Non-pigmented ciliary epithelial cell (primary cell): ENCODE measurements around the gene ERG28.

Source experiments
- DNase-seq: peaks from one replicate; pipeline ENCODE4 v3.0.0-alpha.2; 2010; ENCODE audit warnings: low read depth

The ERG28 gene

DNA sequence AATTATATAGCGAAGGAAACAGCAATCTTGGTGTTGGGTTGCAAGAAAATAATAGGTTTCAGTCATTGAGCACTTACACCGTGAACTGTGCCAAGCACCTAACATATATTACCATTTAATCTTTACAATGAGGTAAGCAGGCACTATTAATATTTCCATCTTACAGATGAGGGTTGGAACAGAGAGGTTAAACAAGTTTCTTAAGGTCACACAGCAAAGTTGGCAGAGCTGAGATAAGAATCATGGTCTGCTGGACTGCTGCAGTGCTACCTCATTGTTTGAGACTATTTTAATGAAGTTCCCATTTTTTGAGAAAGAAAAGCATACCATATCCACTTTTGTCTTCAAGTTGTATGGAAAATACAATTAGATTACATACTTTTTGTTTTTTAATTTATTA lies 1.7 kb downstream of the ERG28 start:
- DNase-seq: no peak

DNA sequence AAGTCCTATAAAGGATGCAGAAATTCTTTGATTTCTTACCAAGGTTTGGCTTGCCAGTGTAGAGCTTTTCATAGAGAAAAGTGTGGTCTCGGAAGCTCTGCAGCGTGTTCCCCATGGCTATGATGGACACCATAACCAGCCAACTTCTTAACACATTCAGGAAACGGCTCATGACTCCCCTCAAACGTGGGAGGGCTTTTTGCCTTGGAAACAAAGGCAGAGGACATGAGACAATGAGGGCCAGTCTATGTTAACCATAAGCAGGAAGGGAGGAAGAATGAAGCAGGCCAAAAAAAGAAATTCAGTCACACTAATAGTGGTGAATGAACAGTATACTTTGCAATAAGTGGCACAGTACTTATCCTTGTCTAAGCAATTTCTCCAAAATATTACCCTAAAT lies 3.3 kb downstream of the ERG28 start:
- no peak for DNase-seq

DNA sequence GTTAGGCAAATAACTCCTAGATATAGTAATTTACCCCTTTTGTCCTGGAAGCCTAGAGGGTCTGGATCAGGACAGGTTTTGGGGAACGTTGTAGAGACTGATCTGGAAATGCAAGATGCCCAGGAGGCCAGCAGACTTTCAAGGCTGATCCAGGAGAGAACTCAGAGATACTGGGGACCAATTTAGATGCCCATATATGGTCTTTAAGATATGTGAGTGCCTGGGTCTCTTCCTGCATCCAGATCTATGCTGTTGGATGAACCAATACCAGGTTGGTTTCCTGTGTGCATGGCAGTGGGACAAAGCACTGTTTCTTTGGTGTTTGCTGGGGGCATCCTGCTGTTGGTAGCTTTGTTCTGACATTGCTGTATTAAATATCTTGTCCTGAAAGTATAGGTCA lies 5.4 kb downstream of the ERG28 start:
- DNase-seq: no peak

DNA sequence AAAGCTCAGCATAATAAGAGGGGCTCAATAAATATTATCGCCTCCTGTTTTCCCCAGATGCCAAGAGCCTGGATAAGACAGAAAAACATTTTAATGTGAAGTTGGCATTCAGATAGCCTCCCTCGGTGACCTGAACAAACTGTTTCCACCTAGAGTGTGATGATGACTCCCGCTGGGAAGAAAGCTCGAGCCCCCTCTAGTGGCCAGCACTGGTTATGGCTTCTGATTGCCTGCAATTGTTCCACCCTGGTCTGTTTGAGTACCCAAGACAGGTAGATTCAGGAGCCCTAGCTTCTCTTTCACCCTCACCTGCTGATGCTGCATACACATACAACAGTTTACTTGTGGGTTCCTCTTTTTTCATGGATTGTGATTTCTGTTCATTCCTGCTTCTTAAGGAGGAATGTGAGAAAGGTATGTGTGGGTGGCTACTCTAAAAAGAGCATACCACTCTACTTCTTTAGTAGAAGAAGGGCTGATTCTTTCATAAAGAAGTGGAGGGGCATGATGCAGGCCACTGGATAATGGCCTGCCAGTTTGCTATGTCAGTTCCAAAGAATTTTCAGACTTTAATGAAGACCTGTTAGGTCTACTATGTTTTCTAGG lies 6.4 kb downstream of the ERG28 start:
- no peak for DNase-seq

DNA sequence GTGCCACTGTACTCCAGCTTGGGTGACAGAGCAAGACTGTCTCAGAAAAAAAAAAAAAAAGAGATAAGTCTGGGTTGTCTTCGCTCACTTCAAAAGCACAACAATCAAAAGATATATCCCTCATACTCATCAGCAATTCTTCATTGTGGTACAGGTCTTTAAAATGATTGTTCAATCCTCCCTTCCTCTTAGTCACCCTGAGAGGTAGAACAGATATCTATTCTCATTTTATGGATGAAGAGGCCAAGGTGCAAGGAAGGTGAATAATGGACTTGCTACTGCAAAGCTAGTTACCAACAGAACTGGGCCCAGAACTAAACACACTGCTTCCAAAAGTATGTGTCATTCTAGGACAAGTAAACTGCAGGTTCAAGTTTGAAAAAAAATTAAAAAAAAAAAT lies 7.1 kb downstream of the ERG28 start:
- DNase-seq: no peak

DNA sequence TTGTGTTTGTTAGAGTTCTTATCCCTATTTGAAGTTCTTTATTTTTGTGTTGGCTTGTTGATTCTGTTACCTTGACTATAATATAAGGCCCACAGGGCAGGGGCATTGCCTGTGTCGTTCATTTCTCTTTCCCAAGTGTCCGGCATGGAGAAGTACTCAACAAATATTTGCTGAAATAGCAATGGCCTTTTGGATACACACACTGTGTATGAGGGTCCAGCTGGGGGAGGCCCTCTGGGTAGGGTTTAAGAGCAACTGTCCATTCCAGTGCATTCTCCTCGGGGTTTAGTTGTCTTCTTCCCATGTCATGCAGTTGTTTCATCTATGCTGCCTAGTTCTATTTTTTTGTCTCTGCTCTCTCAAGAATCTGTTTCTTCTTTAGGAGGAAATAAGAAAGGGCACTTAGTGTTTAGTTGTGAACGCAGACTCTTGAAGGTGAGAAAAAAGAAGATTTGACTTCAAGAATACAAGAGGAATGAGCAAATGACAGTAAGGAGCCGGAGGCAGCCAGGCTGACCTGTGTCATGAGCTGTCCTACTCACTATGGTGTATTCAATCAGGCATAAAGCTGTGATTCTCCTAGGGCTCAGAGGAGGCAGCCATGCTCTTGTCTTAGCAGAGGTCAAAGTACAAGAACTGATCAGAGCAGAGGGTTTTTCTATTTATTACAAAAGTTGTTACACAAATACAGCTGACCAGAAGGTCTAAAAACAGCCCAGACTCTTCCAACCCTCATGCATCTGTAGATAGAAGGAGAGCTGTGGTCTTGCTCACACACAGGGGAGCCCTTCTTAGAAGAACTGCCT lies 10.2 kb downstream of the ERG28 start:
- DNase-seq: no peak

DNA sequence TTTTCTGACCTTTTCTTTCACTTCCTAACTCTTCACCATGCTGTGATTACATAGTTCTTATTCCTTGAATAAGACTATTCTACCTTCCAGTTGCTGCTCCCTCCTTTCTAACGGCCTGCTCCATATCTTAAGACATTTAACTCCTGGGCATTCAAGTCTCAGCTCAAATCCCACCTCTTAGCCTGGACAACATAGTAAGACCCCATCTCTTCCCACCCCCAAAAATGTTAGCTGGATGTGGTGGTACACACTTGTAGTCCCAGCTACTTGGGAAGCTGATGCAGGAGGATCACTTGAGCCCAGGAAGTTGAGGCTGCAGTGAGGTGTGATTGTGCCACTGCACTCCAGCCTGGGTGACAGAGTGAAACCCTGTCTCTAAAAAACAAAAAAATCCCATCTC lies 10.9 kb downstream of the ERG28 start:
- DNase-seq: no peak

DNA sequence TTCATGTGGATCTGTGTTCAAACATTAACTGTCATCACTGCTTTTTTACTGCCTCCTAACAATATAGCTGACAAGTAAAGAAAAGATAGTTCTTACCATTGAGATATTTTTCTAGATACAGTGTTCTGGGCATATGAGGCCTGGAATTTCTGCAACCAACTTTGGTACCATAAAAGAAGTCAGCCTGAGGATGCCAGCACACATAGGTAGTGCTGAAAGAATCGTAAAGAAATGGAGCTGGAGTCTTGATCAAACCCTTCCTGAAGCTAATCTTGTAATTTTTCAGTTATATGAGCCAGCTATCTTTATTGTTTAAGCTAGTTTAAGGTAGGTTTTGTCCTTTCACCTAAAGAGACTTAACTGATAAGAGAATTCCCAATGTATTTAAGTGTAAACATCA lies 11.3 kb downstream of the ERG28 start:
- DNase-seq: no peak

DNA sequence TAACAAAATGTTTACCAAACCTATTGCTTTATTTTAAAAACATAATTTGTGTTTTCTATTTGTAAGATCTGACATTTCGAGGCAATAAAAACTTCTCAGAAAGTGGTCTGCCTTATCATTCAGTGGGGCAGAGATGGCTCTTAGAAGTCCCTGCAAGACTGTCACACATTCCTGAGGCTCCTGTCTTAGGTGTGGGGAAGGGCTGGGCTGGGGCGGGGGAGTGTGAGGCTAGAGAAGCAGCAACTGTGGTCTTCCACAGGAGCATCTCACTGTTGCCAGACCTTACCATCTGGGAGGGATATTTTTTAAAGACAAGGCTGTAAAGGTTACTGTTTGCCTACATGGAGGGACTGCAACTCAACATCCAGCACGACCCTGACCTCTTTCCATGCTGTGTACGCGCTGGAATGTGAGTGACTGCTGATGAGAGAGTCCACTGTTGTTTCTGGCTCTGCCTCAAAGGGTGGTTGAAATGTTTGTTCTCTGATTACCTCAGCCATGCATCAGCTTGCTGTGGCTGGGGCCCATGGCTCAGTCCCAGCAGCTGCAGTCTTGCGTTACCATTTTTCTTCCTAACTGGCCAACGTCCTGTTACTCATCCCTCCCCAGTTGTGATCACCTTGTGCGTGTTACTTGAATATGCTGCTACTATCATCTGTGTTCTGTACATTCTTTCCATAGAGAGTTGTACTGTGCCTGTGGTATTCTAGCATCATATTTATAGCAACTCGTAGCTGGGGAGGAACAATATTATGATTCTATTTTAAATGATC lies 12.4 kb downstream of the ERG28 start:
- peak; percentile 95 for DNase-seq

DNA sequence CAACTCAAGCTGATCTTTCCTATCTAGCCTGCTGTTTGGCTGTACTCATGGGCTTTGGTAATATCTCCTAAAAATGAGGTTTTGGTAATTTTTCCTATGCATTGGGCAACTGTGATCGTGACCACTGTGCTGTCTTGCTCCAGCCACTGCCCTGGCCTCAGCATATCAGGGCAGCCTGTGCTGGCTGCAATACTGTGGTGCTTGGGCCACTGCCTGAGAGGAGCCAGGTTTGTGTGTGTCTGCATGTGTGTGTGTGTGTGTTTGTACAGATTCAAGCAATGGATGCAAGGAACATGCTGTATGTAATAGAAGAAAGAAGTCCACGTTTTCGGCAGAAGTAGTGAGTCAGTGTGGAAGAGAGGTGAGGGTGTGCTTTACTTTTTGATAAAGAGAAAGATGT lies 13.0 kb downstream of the ERG28 start:
- no peak for DNase-seq

DNA sequence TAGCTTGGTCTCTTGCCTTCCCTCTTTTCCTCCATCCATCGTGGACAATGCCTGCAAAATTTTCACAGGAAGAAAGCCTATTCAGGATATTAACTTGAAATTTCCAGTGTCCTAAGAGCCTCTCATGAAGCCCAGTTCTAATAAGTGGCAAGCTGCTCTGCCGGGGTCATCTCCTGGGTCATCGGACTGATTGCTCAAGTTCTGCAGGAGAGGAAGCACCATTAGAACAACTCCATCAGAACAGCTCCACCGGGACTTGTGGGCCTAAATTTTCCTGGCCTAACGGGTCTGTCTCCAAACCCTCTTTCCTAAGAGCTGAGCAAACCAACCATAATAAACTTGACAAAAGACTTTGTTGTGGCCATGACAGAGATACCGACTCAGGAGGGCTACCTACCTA lies 13.9 kb downstream of the ERG28 start:
- DNase-seq: no peak

DNA sequence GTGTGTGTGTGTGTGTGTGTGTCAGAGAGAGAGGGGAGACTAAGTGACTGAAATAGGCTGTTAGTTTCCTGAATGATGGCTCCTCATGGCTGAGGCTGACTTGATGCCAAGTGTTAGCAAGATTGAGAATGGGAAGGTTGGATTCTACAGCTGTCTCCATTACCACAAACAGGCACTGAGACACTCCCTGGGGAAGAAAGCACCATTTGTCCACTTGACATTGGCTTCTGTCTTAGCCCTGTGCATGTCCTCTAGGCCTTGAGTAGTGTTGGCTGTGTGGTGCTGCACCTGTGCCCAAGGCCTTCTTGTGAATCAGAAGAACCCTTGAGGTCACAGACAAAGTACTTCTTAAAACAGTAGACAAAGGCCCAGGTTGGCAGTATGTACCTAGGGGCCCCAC lies 15.6 kb downstream of the ERG28 start:
- DNase-seq: no peak

DNA sequence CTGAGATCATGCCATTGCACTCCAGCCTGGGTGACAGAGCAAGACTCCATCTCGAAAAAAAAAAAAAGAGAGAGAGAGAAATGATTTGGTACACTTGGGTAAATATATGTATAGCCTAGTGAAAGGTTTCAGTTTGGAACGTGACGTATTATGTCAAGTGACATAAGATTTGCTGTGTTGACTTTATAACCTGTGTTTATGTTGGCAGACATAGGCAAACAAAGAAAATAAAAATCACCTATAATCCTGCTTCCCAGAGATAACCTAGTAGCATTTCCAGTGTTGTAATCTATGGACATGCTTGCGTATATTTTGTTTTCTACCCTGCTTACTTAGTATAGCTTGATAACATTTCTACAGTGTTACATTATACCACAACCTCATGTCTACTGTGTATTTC lies 16.7 kb downstream of the ERG28 start:
- no peak for DNase-seq

DNA sequence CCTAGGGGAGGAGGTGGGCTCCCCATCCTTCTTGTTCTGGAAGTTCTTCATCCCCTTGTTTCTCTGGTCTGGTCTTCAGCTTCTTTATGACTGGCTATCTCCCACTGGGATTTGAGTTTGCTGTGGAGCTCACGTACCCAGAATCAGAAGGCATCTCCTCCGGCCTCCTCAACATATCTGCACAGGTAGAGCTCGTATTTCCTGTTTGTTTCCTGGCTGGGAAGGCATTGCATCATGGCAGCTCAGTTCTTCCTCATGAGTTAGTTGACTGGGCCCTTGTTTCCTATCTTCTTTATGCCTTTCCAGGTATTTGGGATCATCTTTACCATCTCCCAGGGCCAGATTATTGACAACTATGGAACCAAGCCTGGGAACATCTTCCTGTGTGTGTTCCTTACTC lies 19.8 kb downstream of the ERG28 start:
- DNase-seq: no peak

DNA sequence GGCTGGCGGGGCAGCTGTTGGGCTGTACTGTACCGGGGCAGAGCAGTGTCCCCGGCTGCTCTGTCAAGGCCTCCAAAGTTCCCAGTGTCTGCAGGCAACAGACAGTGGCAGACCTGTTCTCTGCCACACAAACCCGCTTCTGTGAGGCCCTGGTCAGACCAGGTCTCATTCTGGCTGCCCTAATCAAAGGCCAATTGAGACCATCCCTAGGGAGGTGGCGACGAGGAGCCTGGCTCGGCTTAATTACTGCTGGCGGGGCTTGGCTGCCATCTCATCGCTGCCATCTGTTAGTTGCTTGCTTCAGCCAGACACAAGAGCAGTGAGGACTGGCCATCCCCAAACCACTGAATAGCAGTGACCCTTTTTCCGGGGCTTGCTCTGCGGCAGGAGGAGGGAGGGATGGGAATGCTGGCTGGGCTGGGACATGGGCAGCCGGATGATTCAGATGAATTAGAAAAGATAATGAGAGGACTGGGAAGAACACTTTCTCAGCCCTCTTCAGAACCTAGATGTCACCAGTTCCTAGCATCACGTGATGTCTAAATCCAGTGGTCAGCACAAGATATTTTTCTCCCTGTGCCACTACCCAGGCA lies 24.5 kb downstream of the ERG28 start:
- no peak for DNase-seq

DNA sequence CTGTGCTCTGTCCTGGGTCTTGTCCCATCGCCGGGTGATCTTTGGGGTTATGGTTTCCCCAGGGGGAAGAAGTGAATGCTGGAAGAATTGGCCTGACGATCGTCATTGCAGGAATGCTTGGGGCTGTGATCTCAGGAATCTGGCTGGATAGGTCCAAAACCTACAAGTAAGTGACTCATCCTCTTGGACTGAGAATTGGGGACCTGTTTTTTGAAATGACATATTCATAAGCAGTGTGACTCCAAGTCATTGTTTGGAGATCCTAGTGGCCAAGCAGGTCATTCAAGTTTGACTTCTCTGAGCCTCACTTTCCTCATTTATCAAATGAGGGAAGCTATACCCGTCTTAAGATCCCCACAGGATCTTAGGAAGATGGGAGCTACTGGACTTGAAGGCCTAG lies 25.8 kb downstream of the ERG28 start:
- no peak for DNase-seq

DNA sequence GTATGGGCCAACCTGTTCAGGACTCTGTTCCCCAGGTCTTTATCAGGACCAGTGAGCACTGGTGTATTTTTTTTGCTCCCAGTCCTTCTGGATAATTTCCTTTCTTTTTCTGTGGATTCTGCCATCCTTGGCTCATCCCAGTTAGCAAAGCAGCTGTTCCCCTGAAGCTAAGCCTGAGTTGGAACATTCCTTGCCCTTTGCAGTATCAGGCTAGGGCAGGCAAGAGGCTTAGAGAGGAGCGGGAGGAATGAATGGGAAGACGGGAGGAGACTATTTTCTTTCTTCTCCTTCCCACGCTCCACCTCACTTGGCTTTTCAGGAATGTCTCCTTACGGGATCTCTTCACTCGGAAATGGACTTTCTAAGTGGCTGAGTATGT lies 29.2 kb downstream of the ERG28 start:
- no peak for DNase-seq

DNA sequence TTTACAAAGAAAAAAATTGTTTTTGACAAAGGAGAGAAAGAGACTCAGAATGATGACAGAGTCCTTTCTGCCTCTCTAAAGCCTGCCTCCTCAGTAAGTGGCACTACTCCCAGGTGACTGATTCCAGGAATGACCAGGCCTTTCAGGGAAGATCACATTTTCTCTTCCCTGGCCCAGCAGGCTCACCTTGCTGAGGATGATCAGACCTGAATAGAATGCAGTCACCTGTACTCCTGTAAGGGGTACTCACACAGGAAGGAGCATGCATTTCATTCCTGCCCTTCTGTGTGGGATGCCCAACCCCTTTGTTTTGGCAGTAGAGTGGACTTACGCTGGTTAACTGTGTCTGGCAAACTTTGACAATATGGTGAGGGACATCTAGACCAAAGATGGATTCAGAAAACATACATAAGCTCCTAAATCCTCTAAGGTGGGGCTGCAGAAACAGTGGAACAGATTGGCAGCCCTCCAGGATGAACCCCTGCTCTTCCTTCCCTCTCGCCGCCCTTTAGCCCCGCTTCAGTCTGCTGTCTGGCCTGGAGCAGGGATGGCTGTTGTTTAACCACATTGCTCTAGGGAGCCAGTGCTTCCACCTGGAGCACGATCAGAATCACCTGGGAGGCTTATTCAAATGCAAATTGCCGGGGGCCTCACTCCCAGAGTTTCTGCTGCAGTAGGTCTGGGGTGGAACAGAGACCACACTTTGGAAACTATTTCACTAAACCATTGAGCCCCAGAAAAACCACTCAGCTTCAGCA lies 29.8 kb downstream of the ERG28 start:
- no peak for DNase-seq

DNA sequence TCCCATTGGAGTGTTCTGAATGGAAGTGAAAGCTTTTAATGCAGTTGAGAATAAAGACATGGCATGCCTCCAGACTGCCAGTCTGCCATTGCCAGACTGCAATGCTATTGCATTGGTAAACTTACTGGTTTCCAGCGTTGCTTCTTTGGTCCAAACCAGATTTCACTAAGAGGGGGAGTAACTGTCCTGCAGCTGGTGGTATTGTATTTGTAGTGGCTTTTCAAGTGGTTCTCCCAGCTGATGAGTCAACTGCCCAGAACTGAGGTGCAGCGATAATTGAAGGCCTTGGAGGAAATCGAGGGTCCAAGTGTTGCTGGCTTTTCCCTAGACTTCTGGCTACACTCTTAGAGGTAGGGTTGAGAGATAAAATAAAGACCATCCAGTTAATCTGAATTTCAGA lies 31.9 kb downstream of the ERG28 start:
- no peak for DNase-seq

DNA sequence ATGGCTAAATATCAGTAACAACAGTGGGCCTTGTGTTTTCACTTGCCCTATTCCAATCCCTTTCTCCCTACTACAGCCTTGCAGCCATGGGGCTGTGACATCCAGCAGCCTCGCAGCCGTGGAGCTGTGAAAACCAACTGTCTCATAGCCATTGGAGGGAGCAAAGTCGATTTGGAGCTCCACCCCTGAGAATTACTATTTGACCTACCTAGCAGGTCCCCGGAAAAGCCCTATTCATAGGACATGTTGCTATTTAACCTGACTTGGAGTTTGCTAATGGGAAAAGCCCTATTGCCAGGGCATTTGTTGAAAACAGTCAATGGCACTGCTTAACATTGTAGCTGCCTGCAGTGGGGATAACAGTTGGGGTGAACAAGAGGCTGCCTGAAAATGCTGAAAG lies 33.3 kb downstream of the ERG28 start:
- DNase-seq: no peak

DNA sequence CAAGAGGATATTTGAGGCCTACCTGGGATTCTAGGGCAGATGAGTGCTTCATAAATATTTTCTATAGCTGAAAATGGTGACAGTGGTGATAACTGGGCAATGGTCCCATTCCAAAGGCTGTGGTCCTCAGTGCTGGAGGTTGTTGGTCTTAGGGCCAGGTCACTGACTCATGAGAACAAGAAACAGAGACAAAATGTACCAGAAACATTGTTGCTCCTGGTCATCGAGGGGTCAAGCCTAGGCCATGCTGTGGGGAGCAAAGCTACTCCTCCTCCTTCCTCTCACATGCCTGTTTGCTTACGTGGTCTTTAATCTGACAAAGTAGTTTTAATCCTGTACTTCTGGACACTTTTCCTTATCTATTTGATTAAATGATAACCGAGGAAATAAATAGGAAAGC lies 33.8 kb downstream of the ERG28 start:
- no peak for DNase-seq

DNA sequence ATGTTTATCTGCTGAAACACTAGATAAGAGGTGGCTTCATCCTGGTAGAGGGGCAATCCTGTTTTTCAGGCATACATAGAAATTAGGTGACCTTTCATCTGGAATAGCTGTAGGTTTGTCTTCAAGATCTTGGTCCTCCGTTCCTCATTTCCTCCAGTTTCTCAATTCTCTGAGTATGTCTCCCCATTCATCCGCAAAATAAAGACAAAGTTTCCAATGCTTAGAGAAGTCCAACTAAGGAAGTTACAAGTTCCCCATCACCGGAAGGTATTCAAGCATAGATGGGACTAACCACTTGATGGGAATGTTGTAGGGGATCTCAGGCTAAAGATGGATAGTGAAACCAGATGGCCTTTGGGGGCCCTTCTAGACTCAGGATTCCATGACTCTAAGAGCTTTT lies 34.3 kb downstream of the ERG28 start:
- DNase-seq: no peak
